ENCODE results near the gene SLC9A8.

SLC9A8 gene

GRCh38 chr20:49919461-49919860 is 106.8 kb downstream of the SLC9A8 start:
- Histone ChIP-seq H3K4me2 (ENCODE audit: low read depth, low read length, poor library complexity, severe bottlenecking) (no peak overlapping the region), H3K4me3 (ENCODE audit: insufficient read depth, low read length, poor library complexity, severe bottlenecking) (no peak overlapping the region), H3K27ac (ENCODE audit: low read depth, low read length) (no peak overlapping the region), H4K20me1 (ENCODE audit: low read depth, low read length) (no peaks in the 10 kb centered on the region), H3K36me3 (ENCODE audit: low read length) (no peaks in the 10 kb centered on the region), H2AFZ (ENCODE audit: low read depth, low read length, severe bottlenecking) (no peak overlapping the region), H3K27me3 (ENCODE audit: low read length) (no peaks in the 10 kb centered on the region), H3K79me2 (ENCODE audit: insufficient read depth, low read length) (peaks cover 9% of the 10 kb centered on the region), H3K9me2 (replicated peaks; ENCODE audit: insufficient read depth, low read length) (no peaks in the 10 kb centered on the region), H3F3A (ENCODE audit: insufficient read depth) (no peaks in the 10 kb centered on the region), H3K9ac (ENCODE audit: low read length) (no peak overlapping the region), H3K9me3 (ENCODE audit: insufficient read depth, low read length) (no peaks in the 10 kb centered on the region)
- no peak for TF ChIP-seq EZH2phosphoT487 (conservative IDR thresholded peaks at IDR 0.05; ENCODE audit: low read length)
- no peak for TF ChIP-seq CTCF (IDR thresholded peaks at IDR 0.05; ENCODE audit: insufficient read depth, low read length, poor library complexity, severe bottlenecking)

- Histone ChIP-seq H3K4me3 (ENCODE audit: insufficient read depth, low read length, poor library complexity, severe bottlenecking) (no peak overlapping the region), H3K27ac (ENCODE audit: low read depth, low read length) (no peak overlapping the region), H3K9ac (ENCODE audit: low read length) (no peak overlapping the region), H3K9me2 (replicated peaks; ENCODE audit: insufficient read depth, low read length) (no peaks in the 10 kb centered on the region), H2AFZ (ENCODE audit: low read depth, low read length, severe bottlenecking) (no peak overlapping the region), H3K27me3 (ENCODE audit: low read length) (no peaks in the 10 kb centered on the region), H3K9me3 (ENCODE audit: insufficient read depth, low read length) (no peaks in the 10 kb centered on the region), H3K79me2 (ENCODE audit: insufficient read depth, low read length) (no peaks in the 10 kb centered on the region), H3F3A (ENCODE audit: insufficient read depth) (no peaks in the 10 kb centered on the region), H4K20me1 (ENCODE audit: low read depth, low read length) (no peaks in the 10 kb centered on the region), H3K36me3 (ENCODE audit: low read length) (no peaks in the 10 kb centered on the region), H3K4me2 (ENCODE audit: low read depth, low read length, poor library complexity, severe bottlenecking) (no peak overlapping the region)
- TF ChIP-seq CTCF (IDR thresholded peaks at IDR 0.05; ENCODE audit: insufficient read depth, low read length, poor library complexity, severe bottlenecking) (no peak), EZH2phosphoT487 (conservative IDR thresholded peaks at IDR 0.05; ENCODE audit: low read length) (no peak)
Observed at GRCh38 chr20:49924247-49924646, 111.6 kb downstream of the SLC9A8 start.

GRCh38 chr20:49925901-49926454 is 113.3 kb downstream of the SLC9A8 start:
- H3K4me3 ChIP-seq (ENCODE audit: insufficient read depth, low read length, poor library complexity, severe bottlenecking): no peak overlapping the region
- no peak overlapping the region for H3K9ac ChIP-seq (ENCODE audit: low read length)
- no peaks in the 10 kb centered on the region for H3K27me3 ChIP-seq (ENCODE audit: low read length)
- no peaks in the 10 kb centered on the region for H3K79me2 ChIP-seq (ENCODE audit: insufficient read depth, low read length)
- H3K9me2 ChIP-seq (replicated peaks; ENCODE audit: insufficient read depth, low read length): no peaks in the 10 kb centered on the region
- no peaks in the 10 kb centered on the region for H3F3A ChIP-seq (ENCODE audit: insufficient read depth)
- H3K9me3 ChIP-seq (ENCODE audit: insufficient read depth, low read length): no peaks in the 10 kb centered on the region
- no peak overlapping the region for H2AFZ ChIP-seq (ENCODE audit: low read depth, low read length, severe bottlenecking)
- H3K27ac ChIP-seq (ENCODE audit: low read depth, low read length): no peak overlapping the region
- H3K4me2 ChIP-seq (ENCODE audit: low read depth, low read length, poor library complexity, severe bottlenecking): no peak overlapping the region
- H3K36me3 ChIP-seq (ENCODE audit: low read length): no peaks in the 10 kb centered on the region
- H4K20me1 ChIP-seq (ENCODE audit: low read depth, low read length): no peaks in the 10 kb centered on the region
- TF ChIP-seq CTCF (IDR thresholded peaks at IDR 0.05; ENCODE audit: insufficient read depth, low read length, poor library complexity, severe bottlenecking): no peak
